GM12878 (cell line): ENCODE results near the gene GRK6. TPM values are rescaled to one million over a fixed set of nuclear protein-coding genes. Genes with fewer than 3 reads are reported as not detected.

Experiments used
- ATAC-seq: fragments of 200-7000 bp; cut with Tn5 transposase; 3 replicates; pipeline ENCODE4 v1.9.1; 2020; ENCODE audit warnings: mild to moderate bottlenecking, moderate library complexity
- BruUV-seq: library from RNA; stranded (reverse); fragments of 400-500 nt; replicated peaks from 2 replicates; lab custom pipeline; 2021; lab: Mats Ljungman, UMichigan
- CTCF ChIA-PET: fragments of 300-600 bp; sonication (Branson Sonifier 250); formaldehyde crosslinking; extraction: SDS; loops from one replicate; lab custom pipeline; 2021; ENCODE audit warnings: inconsistent platforms; lab: Yijun Ruan, JAX
- POLR2A ChIA-PET: fragments of 350-600 bp; formaldehyde crosslinking; extraction: SDS; loops from one replicate; lab custom pipeline; 2021; ENCODE audit warnings: inconsistent platforms; lab: Charles Lee
- RAD21 ChIA-PET: fragments of 300-600 bp; sonication (Branson Sonifier 250); formaldehyde crosslinking; loops from one replicate; lab custom pipeline; 2023; ENCODE audit warnings: antibody characterized with exemption; ENCODE audit not compliant: unreplicated experiment; lab: Charles Lee
- SMC1A ChIA-PET: fragments of 300-600 bp; sonication (Branson Sonifier 250); formaldehyde crosslinking; loops from one replicate; lab custom pipeline; 2023; ENCODE audit not compliant: unreplicated experiment, uncharacterized antibody; lab: Charles Lee
- DNase-seq: peaks from one replicate; pipeline ENCODE4 v3.0.0-alpha.2; 2011; ENCODE audit warnings: low read depth, low spot score
- FAIRE-seq: peaks from 3 replicates; lab custom pipeline; 2011; peaks lifted over from hg19 to GRCh38; lab: Jason Lieb, UNC
- H2AFZ ChIP-seq: 2 replicates; pipeline ENCODE4 v1.6.0; 2011; ENCODE audit warnings: low read depth, low read length, control low read depth; ENCODE audit not compliant: control insufficient read depth
- H3K27ac ChIP-seq: 2 replicates; pipeline ENCODE4 v1.5.1; 2011; ENCODE audit warnings: control low read depth; ENCODE audit not compliant: control insufficient read depth, insufficient read depth
- H3K27me3 ChIP-seq, 2 experiments: replicated peaks in 1 of 2; 2 replicates each; pipeline versions ENCODE4 v1.6.0 to v1.6.1; 2011; ENCODE audit warnings: low read length in 1 of 2; ENCODE audit not compliant: control insufficient read depth in 2 of 2, insufficient read depth in 2 of 2
- H3K36me3 ChIP-seq, 2 experiments: 2 replicates each; pipeline ENCODE4 v1.5.1; 2011; ENCODE audit warnings: low read length in 1 of 2; ENCODE audit not compliant: control insufficient read depth in 2 of 2, insufficient read depth in 2 of 2
- H3K4me1 ChIP-seq: 2 replicates; pipeline ENCODE4 v1.6.1; 2011; ENCODE audit warnings: mild to moderate bottlenecking, low read length, moderate library complexity, mixed read lengths; ENCODE audit not compliant: control insufficient read depth, insufficient read depth
- H3K4me2 ChIP-seq: 2 replicates; pipeline ENCODE4 v1.6.0; 2011; ENCODE audit warnings: control low read depth; ENCODE audit not compliant: control insufficient read depth, insufficient read depth
- H3K4me3 ChIP-seq: fragments of 200-600 bp; sonication (generic); 2 replicates; pipeline ENCODE4 v1.5.1; 2016
- H3K79me2 ChIP-seq: 2 replicates; pipeline ENCODE4 v1.6.0; 2011; ENCODE audit warnings: low read length; ENCODE audit not compliant: control insufficient read depth, insufficient read depth
- H3K9ac ChIP-seq: 2 replicates; pipeline ENCODE4 v1.8.0; 2011; ENCODE audit warnings: low read length, control low read depth, mixed read lengths; ENCODE audit not compliant: control insufficient read depth, insufficient read depth
- H3K9me3 ChIP-seq: replicated peaks from 3 replicates; pipeline ENCODE4 v1.5.1; 2011; ENCODE audit warnings: mild to moderate bottlenecking, low read length; ENCODE audit not compliant: control insufficient read depth, insufficient read depth
- H4K20me1 ChIP-seq: 2 replicates; pipeline ENCODE4 v1.6.0; 2011; ENCODE audit not compliant: control insufficient read depth, insufficient read depth
- DPF2 ChIP-seq: fragments of 450-650 bp; IDR thresholded peaks from 2 replicates; pipeline ENCODE4 v1.6.1; 2017; ENCODE audit warnings: mild to moderate bottlenecking
- FOXM1 ChIP-seq: IDR thresholded peaks from 2 replicates; pipeline ENCODE4 v1.6.1; 2012; ENCODE audit warnings: low read depth, mild to moderate bottlenecking, inconsistent platforms, low read length, moderate library complexity
- IKZF2 ChIP-seq, 2 experiments: fragments of 450-650 bp; IDR thresholded peaks; 2 replicates each; pipeline ENCODE4 v1.6.1; 2017; ENCODE audit warnings: mild to moderate bottlenecking in 2 of 2, moderate library complexity in 2 of 2
- IRF4 ChIP-seq: IDR thresholded peaks from 2 replicates; pipeline ENCODE4 v1.6.1; 2011; ENCODE audit warnings: low read depth, low read length
- NR2F1 ChIP-seq: fragments of 450-650 bp; conservative IDR thresholded peaks from 2 replicates; pipeline ENCODE4 v1.6.1; 2017; ENCODE audit warnings: mild to moderate bottlenecking
- POU2F2 ChIP-seq: IDR thresholded peaks from 3 replicates; pipeline ENCODE4 v1.6.1; 2011; ENCODE audit warnings: low read depth, mild to moderate bottlenecking, low read length, borderline replicate concordance
- YY1 ChIP-seq: IDR thresholded peaks from 2 replicates; pipeline ENCODE4 v1.6.1; 2011; ENCODE audit warnings: low read depth, mild to moderate bottlenecking, low read length
- ZNF24 ChIP-seq: fragments of 450-650 bp; IDR thresholded peaks from 2 replicates; pipeline ENCODE4 v1.6.1; 2017; ENCODE audit warnings: antibody characterized with exemption, mild to moderate bottlenecking
- WGBS: methylation state at CpG from one replicate; pipeline ENCODE4 v1.1.6; 2016; ENCODE audit warnings: low lambda C conversion rate; ENCODE audit not compliant: insufficient replicate concordance, insufficient coverage; ENCODE audit errors: missing lambda C conversion rate; 5-methylcytosine and 5-hydroxymethylcytosine counted together
- in situ Hi-C: fragments of 300-500 bp; cut with MboI; formaldehyde crosslinking; loops from 9 replicates; pipeline ENCODE4 v1.14.3; 2018; ENCODE audit warnings: mixed read lengths
- intact Hi-C: fragments of 100-400 bp; cut with micrococcal nuclease; formaldehyde crosslinking; loops from one replicate; pipeline ENCODE4 v1.14.2; 2022; ENCODE audit not compliant: unreplicated experiment
- polyA plus RNA-seq, 11 experiments: library from polyadenylated mRNA; depleted of rRNA in 4 of 11; unstranded in 6 of 11; stranded (reverse) in 5 of 11; fragments of >200 nt; fragmentation: Nextera tagmentation in 4 of 11; fragmentation: Illumina TruSeq in 1 of 11; extraction: Ambion mirVana in 4 of 11; extraction: Trizol in 1 of 11; gene quantifications; 1 replicate in 1 of 11; 2 replicates in 10 of 11; pipeline versions ENCODE4 v1.2.1 to v1.2.3, GENCODE V29; 2011 to 2016; ENCODE audit warnings: inconsistent platforms in 2 of 11, missing spikeins in 2 of 11, low read depth in 1 of 11
- total RNA-seq, 4 experiments: library from RNA; depleted of rRNA in 3 of 4; stranded (reverse); fragments of >200 nt in 3 of 4; fragmentation: Illumina TruSeq in 1 of 4; extraction: Trizol in 1 of 4; gene quantifications; 2 replicates each; pipeline versions ENCODE4 v1.2.1 to v1.2.3, GENCODE V29; 2013 to 2021
- TF ChIP-seq, protein P1 (sequence below): fragments of 450-650 bp; IDR thresholded peaks from 2 replicates; pipeline ENCODE4 v1.6.1; 2018; ENCODE audit warnings: borderline replicate concordance, mild to moderate bottlenecking; ENCODE audit not compliant: partially characterized antibody
- TF ChIP-seq, protein P2 (sequence below): IDR thresholded peaks from 2 replicates; pipeline ENCODE4 v1.6.1; 2011; ENCODE audit warnings: low read depth, mild to moderate bottlenecking, low read length, moderate library complexity, borderline replicate concordance; ENCODE audit errors: extremely low read depth
- TF ChIP-seq, protein P3 (sequence below): fragments of 450-650 bp; formaldehyde crosslinking; IDR thresholded peaks from 2 replicates; pipeline ENCODE4 v1.4.0; 2020; ENCODE audit warnings: mild to moderate bottlenecking, moderate library complexity
- TF ChIP-seq, protein P4 (sequence below): fragments of 450-650 bp; IDR thresholded peaks from 2 replicates; pipeline ENCODE4 v1.6.1; 2018; ENCODE audit warnings: mild to moderate bottlenecking, low read depth, moderate library complexity; ENCODE audit not compliant: partially characterized antibody

The GRK6 gene
- total and polyA plus RNA-seq, 10 of the 15 experiments (the other 5 are each of a cell fraction or from before 2014, with no cell fraction given) = 0.79 to 124 (median 41.6) TPM

DNA sequence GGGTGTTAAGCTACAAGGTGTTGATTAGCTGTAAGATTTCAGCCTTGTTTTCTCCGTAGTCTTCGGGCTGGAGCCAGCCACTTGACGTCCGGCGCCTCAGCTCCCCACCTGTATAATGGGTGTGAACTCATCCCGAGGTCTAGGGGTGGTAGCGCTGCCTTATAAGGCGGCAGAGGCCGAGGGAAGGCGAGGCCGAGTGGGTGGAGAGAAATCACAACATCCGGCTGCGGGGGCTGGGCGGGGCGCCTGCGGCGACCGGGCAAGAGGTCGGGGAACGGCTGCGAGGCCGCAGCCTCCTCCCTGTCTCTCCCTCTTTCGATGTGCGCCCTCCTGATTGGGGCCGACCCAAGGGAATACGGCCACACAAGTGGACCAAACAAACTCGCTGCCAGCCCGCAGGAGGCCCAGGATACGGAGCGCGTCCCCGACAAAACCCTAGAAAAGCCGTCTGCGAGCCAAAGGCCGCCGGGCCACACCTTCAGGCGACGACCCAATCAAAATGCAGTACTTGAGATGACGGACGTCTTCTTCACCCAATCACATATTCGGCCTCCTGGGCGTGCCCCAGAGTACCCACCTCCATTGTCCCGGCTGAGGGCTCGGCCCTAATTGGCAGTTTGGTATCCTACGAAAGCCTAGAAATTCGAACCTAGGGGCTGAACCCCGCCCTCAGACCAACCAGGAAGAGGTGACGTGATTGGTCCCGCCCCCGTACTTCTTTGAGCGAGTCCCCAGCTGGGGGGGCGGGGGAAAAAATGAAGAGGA is 493 bp upstream of the GRK6 start:
- under 1% methylated on average over 52 of the region's 52 CpGs for whole genome bisulfite sequencing
- Histone ChIP-seq H3K4me1 (peaks cover 37% of the 10 kb centered on the region), H3K27me3 (no peaks in the 10 kb centered on the region), H3K36me3 (no peaks in the 10 kb centered on the region), H3K9me3 (no peaks in the 10 kb centered on the region), H3K27ac (peak overlapping the region; percentile 99), H3K4me3 (peak overlapping the region; percentile 62; the same call in 1 of the 2 replicates), H3K79me2 (peaks cover 43% of the 10 kb centered on the region), H3K4me2 (peak overlapping the region; percentile 100), H4K20me1 (no peaks in the 10 kb centered on the region), H3K9ac (peak overlapping the region; percentile 89), H2AFZ (peak overlapping the region; percentile 95)
- POLR2A ChIA-PET = interaction anchor here (0.6 to 13.4 kb wide), 17 partner anchors 8 to 887 kb away, joined by 3 to 358 read pairs (median 5); partner anchors contain the start of genes DOK3, F12, PDLIM7 and PFN3
- SMC1A ChIA-PET = interaction anchor here (0.7 to 7.5 kb wide), 11 partner anchors 10 to 32 kb away, joined by 3 to 64 read pairs (median 4); partner anchors contain the start of genes PFN3 and PRR7
- intact Hi-C loops = loop anchor here (1.0 to 2.0 kb wide), 2 partner anchors 14 to 29 kb away; no protein-coding TSS in a partner anchor
- FAIRE-seq = peak; percentile 100
- in situ Hi-C loops = no loop called here
- RAD21 ChIA-PET = interaction anchor here (0.6 to 11.0 kb wide), 12 partner anchors 13 to 83 kb away, joined by 3 to 288 read pairs (median 6); partner anchors contain the start of genes F12 and PRR7
- ATAC-seq = peak; percentile 81
- CTCF ChIA-PET = interaction anchor here (0.6 to 13.2 kb wide), 10 partner anchors 11 to 113 kb away, joined by 3 to 188 read pairs (median 10); partner anchors contain the start of genes PFN3 and PRR7
- peak; percentile 100 for DNase-seq
- BruUV-seq = no TSS peak
- TF ChIP-seq, protein P1, sequence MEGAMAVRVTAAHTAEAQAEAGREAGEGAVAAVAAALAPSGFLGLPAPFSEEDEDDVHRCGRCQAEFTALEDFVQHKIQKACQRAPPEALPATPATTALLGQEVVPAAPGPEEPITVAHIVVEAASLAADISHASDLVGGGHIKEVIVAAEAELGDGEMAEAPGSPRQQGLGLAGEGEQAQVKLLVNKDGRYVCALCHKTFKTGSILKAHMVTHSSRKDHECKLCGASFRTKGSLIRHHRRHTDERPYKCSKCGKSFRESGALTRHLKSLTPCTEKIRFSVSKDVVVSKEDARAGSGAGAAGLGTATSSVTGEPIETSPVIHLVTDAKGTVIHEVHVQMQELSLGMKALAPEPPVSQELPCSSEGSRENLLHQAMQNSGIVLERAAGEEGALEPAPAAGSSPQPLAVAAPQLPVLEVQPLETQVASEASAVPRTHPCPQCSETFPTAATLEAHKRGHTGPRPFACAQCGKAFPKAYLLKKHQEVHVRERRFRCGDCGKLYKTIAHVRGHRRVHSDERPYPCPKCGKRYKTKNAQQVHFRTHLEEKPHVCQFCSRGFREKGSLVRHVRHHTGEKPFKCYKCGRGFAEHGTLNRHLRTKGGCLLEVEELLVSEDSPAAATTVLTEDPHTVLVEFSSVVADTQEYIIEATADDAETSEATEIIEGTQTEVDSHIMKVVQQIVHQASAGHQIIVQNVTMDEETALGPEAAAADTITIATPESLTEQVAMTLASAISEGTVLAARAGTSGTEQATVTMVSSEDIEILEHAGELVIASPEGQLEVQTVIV = peak; percentile 50
- peak; percentile 84 to 89 for TF ChIP-seq IKZF2 (IDR thresholded peaks at IDR 0.05)
- TF ChIP-seq DPF2 = peak; percentile 87
- peak; percentile 97 for TF ChIP-seq NR2F1
- TF ChIP-seq POU2F2 = peak; percentile 80; the same call in 2 of the 3 replicates
- TF ChIP-seq, protein P2, sequence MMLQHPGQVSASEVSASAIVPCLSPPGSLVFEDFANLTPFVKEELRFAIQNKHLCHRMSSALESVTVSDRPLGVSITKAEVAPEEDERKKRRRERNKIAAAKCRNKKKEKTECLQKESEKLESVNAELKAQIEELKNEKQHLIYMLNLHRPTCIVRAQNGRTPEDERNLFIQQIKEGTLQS = no peak
- TF ChIP-seq, protein P3, sequence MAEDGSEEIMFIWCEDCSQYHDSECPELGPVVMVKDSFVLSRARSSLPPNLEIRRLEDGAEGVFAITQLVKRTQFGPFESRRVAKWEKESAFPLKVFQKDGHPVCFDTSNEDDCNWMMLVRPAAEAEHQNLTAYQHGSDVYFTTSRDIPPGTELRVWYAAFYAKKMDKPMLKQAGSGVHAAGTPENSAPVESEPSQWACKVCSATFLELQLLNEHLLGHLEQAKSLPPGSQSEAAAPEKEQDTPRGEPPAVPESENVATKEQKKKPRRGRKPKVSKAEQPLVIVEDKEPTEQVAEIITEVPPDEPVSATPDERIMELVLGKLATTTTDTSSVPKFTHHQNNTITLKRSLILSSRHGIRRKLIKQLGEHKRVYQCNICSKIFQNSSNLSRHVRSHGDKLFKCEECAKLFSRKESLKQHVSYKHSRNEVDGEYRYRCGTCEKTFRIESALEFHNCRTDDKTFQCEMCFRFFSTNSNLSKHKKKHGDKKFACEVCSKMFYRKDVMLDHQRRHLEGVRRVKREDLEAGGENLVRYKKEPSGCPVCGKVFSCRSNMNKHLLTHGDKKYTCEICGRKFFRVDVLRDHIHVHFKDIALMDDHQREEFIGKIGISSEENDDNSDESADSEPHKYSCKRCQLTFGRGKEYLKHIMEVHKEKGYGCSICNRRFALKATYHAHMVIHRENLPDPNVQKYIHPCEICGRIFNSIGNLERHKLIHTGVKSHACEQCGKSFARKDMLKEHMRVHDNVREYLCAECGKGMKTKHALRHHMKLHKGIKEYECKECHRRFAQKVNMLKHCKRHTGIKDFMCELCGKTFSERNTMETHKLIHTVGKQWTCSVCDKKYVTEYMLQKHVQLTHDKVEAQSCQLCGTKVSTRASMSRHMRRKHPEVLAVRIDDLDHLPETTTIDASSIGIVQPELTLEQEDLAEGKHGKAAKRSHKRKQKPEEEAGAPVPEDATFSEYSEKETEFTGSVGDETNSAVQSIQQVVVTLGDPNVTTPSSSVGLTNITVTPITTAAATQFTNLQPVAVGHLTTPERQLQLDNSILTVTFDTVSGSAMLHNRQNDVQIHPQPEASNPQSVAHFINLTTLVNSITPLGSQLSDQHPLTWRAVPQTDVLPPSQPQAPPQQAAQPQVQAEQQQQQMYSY (CRISPR knock-in tag) = no peak
- TF ChIP-seq YY1 = peak; percentile 71
- TF ChIP-seq FOXM1 = no peak
- TF ChIP-seq, protein P4, sequence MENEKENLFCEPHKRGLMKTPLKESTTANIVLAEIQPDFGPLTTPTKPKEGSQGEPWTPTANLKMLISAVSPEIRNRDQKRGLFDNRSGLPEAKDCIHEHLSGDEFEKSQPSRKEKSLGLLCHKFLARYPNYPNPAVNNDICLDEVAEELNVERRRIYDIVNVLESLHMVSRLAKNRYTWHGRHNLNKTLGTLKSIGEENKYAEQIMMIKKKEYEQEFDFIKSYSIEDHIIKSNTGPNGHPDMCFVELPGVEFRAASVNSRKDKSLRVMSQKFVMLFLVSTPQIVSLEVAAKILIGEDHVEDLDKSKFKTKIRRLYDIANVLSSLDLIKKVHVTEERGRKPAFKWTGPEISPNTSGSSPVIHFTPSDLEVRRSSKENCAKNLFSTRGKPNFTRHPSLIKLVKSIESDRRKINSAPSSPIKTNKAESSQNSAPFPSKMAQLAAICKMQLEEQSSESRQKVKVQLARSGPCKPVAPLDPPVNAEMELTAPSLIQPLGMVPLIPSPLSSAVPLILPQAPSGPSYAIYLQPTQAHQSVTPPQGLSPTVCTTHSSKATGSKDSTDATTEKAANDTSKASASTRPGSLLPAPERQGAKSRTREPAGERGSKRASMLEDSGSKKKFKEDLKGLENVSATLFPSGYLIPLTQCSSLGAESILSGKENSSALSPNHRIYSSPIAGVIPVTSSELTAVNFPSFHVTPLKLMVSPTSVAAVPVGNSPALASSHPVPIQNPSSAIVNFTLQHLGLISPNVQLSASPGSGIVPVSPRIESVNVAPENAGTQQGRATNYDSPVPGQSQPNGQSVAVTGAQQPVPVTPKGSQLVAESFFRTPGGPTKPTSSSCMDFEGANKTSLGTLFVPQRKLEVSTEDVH = no peak
- no peak for TF ChIP-seq IRF4
- TF ChIP-seq ZNF24 = 0 out of 2 replicates have a peak, but pooled peaks have one; percentile 61
